NCI-H146 treated with DMSO at 0.1 percent for 48 hours (cell line): ENCODE results near the gene CATSPERD.
"Not testable (repeated sequence)": the region's sequence is repeated elsewhere in the genome, so short reads cannot be mapped to it uniquely, and the experiment has no call there.

ENCODE experiments used
- DNase-seq: peaks from one replicate; lab custom pipeline; 2025; ENCODE audit not compliant: unreplicated experiment; lab: John Stamatoyannopoulos, UW

The CATSPERD gene

GRCh38 chr19:5733172-5733571 lies 12.7 kb downstream of the CATSPERD start:
- DNase-seq, result not testable (repeated sequence)

- DNase-seq, result no peak
Measured at GRCh38 chr19:5738423-5738822, 18.0 kb downstream of the CATSPERD start.

- no peak for DNase-seq
Measured at GRCh38 chr19:5742051-5742450, 21.6 kb downstream of the CATSPERD start.

- DNase-seq, result no peak
Measured at GRCh38 chr19:5743630-5744029, 23.2 kb downstream of the CATSPERD start.

- DNase-seq, result not testable (repeated sequence)
Measured at GRCh38 chr19:5744999-5745398, 24.6 kb downstream of the CATSPERD start.

GRCh38 chr19:5748920-5749319 lies 28.5 kb downstream of the CATSPERD start:
- not testable (repeated sequence) for DNase-seq

GRCh38 chr19:5749505-5749904 lies 29.1 kb downstream of the CATSPERD start:
- no peak for DNase-seq

GRCh38 chr19:5751709-5752108 lies 31.3 kb downstream of the CATSPERD start:
- no peak for DNase-seq

- DNase-seq, result no peak
Measured at GRCh38 chr19:5753743-5754142, 33.3 kb downstream of the CATSPERD start.

- DNase-seq, result no peak
Measured at GRCh38 chr19:5762608-5763217, 42.3 kb downstream of the CATSPERD start.

- no peak for DNase-seq
Measured at GRCh38 chr19:5765220-5765619, 44.8 kb downstream of the CATSPERD start.

- DNase-seq, result no peak
Measured at GRCh38 chr19:5767949-5768348, 47.5 kb downstream of the CATSPERD start.

GRCh38 chr19:5772416-5772815 lies 52.0 kb downstream of the CATSPERD start:
- DNase-seq, result no peak

- DNase-seq, result no peak
Measured at GRCh38 chr19:5773276-5773675, 52.8 kb downstream of the CATSPERD start.

GRCh38 chr19:5774921-5775320 lies 54.5 kb downstream of the CATSPERD start:
- no peak for DNase-seq

- no peak for DNase-seq
Measured at GRCh38 chr19:5775668-5776309, 55.4 kb downstream of the CATSPERD start.

GRCh38 chr19:5778402-5778801 lies 58.0 kb downstream of the CATSPERD start:
- no peak for DNase-seq

GRCh38 chr19:5780916-5781315 lies 60.5 kb downstream of the CATSPERD start:
- not testable (repeated sequence) for DNase-seq

- no peak for DNase-seq
Measured at GRCh38 chr19:5782322-5782721, 61.9 kb downstream of the CATSPERD start.

GRCh38 chr19:5782945-5783919 lies 62.8 kb downstream of the CATSPERD start:
- DNase-seq, result no peak

- DNase-seq, result no peak
Measured at GRCh38 chr19:5784581-5785147, 64.2 kb downstream of the CATSPERD start, which contains the start of gene PRR22. Gene PRR22, minus strand, starts transcription at chr19:5784746. Its CDS starts 86 bp downstream, at chr19:5784660.
